Endodermal cell (in vitro differentiated cells): ENCODE results near the gene RNF150. TPM values are rescaled to one million over a fixed set of nuclear protein-coding genes. Genes with fewer than 3 reads are reported as not detected.

Experiments used
- DNase-seq: peaks from one replicate; pipeline ENCODE4 v3.0.0-alpha.2; 2017
- H3K27ac ChIP-seq: 2 replicates; pipeline ENCODE4 v1.5.1; 2013; ENCODE audit warnings: mild to moderate bottlenecking, low read depth, low read length, moderate library complexity
- H3K27me3 ChIP-seq: 2 replicates; pipeline ENCODE4 v1.6.1; 2013; ENCODE audit warnings: mild to moderate bottlenecking, low read length, moderate library complexity; ENCODE audit not compliant: insufficient read depth, control insufficient read depth, poor library complexity, severe bottlenecking
- H3K36me3 ChIP-seq: 2 replicates; pipeline ENCODE4 v1.7.0; 2013; ENCODE audit warnings: mild to moderate bottlenecking, low read length, moderate library complexity; ENCODE audit not compliant: control insufficient read depth, insufficient read depth
- H3K4me1 ChIP-seq: one replicate; pipeline ENCODE4 v1.7.0; 2013; ENCODE audit warnings: low read length; ENCODE audit not compliant: control insufficient read depth, insufficient read depth
- H3K4me3 ChIP-seq: 2 replicates; pipeline ENCODE4 v1.5.1; 2013; ENCODE audit warnings: mild to moderate bottlenecking, low read length, moderate library complexity
- H3K9ac ChIP-seq: 2 replicates; pipeline ENCODE4 v1.6.1; 2013; ENCODE audit warnings: mild to moderate bottlenecking, low read length, moderate library complexity; ENCODE audit not compliant: poor library complexity, severe bottlenecking; ENCODE audit errors: extremely low read depth
- H3K9me3 ChIP-seq: 2 replicates; pipeline ENCODE4 v1.6.1; 2013; ENCODE audit warnings: mild to moderate bottlenecking, low read length, moderate library complexity; ENCODE audit not compliant: control insufficient read depth
- H3K27ac Mint-ChIP-seq: 2 replicates; pipeline ENCODE4 v1.8.0; 2020; ENCODE audit warnings: mixed read lengths
- H3K27me3 Mint-ChIP-seq: 2 replicates; pipeline ENCODE4 v1.8.0; 2021; ENCODE audit warnings: mild to moderate bottlenecking, mixed read lengths; ENCODE audit not compliant: insufficient read depth
- H3K36me3 Mint-ChIP-seq: 2 replicates; pipeline ENCODE4 v1.8.0; 2020; ENCODE audit warnings: low read depth, mixed read lengths
- H3K4me1 Mint-ChIP-seq: 2 replicates; pipeline ENCODE4 v1.8.0; 2020; ENCODE audit warnings: mixed read lengths
- H3K4me3 Mint-ChIP-seq: 2 replicates; pipeline ENCODE4 v1.8.0; 2020; ENCODE audit warnings: mild to moderate bottlenecking, moderate library complexity, mixed read lengths
- H3K9me3 Mint-ChIP-seq: 2 replicates; pipeline ENCODE4 v1.8.0; 2020; ENCODE audit warnings: mild to moderate bottlenecking, mixed read lengths
- WGBS, 2 experiments: methylation state at CpG; one replicate each; pipeline versions ENCODE4 v1.1.5 to v1.1.7; 2013; ENCODE audit warnings: missing lambda C conversion rate in 2 of 2, mixed read lengths in 1 of 2; ENCODE audit not compliant: insufficient coverage in 1 of 2, insufficient read length in 1 of 2; 5-methylcytosine and 5-hydroxymethylcytosine counted together
- total RNA-seq, 2 donors: library from RNA; stranded (reverse); fragmentation: NEBNext Ultra II Directional in 1 of 2; extraction: Animal tissue kit (Norgen Biotek cat#: 25700) in 1 of 2; gene quantifications; 2 replicates in 1 of 2; 3 replicates in 1 of 2; pipeline ENCODE4 v1.2.1, GENCODE V29; 2021
- TF ChIP-seq, protein P1 (sequence below): fragments of 200-600 bp; sonication (generic); conservative IDR thresholded peaks from 2 replicates; pipeline ENCODE4 v1.5.0; 2021; ENCODE audit warnings: antibody characterized with exemption, mild to moderate bottlenecking

Gene RNF150
- total RNA-seq, 2 donors from 2014 or later: 8.2 to 10.4 TPM

DNA sequence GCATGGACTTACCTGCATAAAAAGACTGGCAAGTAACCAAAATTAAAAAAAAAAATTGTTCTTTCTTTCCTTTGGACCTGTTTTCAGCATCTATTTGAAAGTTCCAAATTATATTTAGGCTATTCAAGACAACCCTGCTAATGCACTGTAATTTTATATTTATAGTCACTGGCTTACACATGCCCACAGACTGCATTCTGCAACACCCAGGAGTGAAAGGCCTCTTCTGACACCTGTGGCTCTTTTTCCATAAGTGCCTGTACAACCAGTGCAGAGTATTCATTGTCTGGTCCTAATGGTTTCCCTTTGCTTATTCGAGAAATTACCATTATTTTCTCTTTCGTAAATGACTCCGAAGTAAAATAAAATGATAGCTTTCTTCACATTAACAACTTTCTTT lies 143.3 kb downstream of the RNF150 start:
- Histone ChIP-seq H3K36me3 (no peaks in the 10 kb centered on the region), H3K27me3 (no peaks in the 10 kb centered on the region), H3K4me3 (no peak overlapping the region), H3K9ac (no peak overlapping the region), H3K4me1 (no peaks in the 10 kb centered on the region), H3K9me3 (no peaks in the 10 kb centered on the region), H3K27ac (no peak overlapping the region)
- Mint-ChIP-seq H3K36me3 (no peaks in the 10 kb centered on the region), H3K27ac (no peak overlapping the region), H3K27me3 (no peaks in the 10 kb centered on the region), H3K4me1 (no peaks in the 10 kb centered on the region), H3K9me3 (no peaks in the 10 kb centered on the region), H3K4me3 (no peak overlapping the region)
- WGBS, 2 experiments: 88 to 100% methylated on average over 2 to 3 of the region's 3 CpGs
- DNase-seq: no peak
- TF ChIP-seq, protein P1, sequence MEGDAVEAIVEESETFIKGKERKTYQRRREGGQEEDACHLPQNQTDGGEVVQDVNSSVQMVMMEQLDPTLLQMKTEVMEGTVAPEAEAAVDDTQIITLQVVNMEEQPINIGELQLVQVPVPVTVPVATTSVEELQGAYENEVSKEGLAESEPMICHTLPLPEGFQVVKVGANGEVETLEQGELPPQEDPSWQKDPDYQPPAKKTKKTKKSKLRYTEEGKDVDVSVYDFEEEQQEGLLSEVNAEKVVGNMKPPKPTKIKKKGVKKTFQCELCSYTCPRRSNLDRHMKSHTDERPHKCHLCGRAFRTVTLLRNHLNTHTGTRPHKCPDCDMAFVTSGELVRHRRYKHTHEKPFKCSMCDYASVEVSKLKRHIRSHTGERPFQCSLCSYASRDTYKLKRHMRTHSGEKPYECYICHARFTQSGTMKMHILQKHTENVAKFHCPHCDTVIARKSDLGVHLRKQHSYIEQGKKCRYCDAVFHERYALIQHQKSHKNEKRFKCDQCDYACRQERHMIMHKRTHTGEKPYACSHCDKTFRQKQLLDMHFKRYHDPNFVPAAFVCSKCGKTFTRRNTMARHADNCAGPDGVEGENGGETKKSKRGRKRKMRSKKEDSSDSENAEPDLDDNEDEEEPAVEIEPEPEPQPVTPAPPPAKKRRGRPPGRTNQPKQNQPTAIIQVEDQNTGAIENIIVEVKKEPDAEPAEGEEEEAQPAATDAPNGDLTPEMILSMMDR: no peak

DNA sequence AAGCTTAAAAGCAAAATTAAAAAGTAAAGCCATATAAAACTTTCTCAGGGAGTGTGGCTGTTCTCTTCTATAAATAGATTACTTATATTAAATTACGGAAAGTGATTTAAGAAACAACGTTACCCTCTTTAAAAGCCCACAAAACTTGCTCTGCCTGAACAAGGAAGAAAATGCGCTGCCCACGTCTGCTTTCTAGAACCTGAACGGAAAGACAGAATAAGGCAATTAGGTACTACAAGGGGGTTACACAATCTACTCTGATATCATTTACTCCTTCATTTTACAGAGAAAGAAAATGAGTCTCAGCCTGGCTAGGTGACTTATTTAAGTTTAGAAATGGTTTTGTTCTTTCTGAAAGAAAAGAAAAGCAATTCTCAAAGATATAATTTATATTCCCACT lies 147.2 kb downstream of the RNF150 start:
- Histone ChIP-seq H3K27ac (no peak overlapping the region), H3K27me3 (no peaks in the 10 kb centered on the region), H3K36me3 (no peaks in the 10 kb centered on the region), H3K4me1 (no peaks in the 10 kb centered on the region), H3K9ac (no peak overlapping the region), H3K4me3 (no peak overlapping the region), H3K9me3 (no peaks in the 10 kb centered on the region)
- 96% methylated on average over 5 of the region's 5 CpGs; no CpG with 5 or more reads in 1 of the 2 experiments for WGBS, 2 experiments
- DNase-seq: no peak
- H3K27me3 Mint-ChIP-seq: no peaks in the 10 kb centered on the region
- H3K4me3 Mint-ChIP-seq: no peak overlapping the region
- H3K27ac Mint-ChIP-seq: no peak overlapping the region
- H3K9me3 Mint-ChIP-seq: no peaks in the 10 kb centered on the region
- TF ChIP-seq, protein P1: no peak
- H3K36me3 Mint-ChIP-seq: no peaks in the 10 kb centered on the region
- H3K4me1 Mint-ChIP-seq: no peaks in the 10 kb centered on the region

DNA sequence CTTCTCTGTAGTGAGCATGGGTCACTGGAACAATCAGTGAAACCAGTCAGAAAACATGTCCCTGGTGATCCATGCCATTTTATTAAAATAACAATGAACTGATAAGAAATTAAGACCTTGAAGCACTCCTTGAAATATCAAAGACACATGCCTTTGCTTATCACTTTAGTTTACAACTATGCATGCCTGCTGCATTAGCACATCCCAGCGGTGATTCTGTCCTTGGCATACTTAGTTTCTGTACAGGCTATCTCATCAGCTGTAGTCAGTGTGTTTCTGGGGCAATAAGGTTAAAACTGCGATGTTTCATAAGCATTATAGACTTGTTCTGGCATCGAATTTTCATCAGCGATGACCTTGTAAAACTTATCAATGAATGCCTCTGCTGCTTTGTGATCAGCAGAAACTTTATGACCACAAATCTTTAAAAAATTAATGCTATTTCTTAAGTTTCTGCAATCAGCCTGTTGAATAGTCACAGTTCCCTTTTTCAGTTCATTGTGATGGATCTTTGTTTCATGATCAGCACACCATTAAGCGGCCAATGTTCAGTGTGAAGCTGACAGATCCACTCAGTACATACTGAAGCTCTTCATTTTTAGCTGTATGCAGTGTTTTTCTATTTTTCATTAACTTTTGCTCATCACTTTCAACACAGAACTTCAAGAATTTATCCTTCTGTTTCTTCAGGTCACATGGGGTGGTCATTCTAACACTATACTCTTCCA lies 150.5 kb downstream of the RNF150 start:
- DNase-seq: no peak
- Mint-ChIP-seq H3K36me3 (no peaks in the 10 kb centered on the region), H3K4me1 (no peaks in the 10 kb centered on the region), H3K27ac (no peak overlapping the region), H3K4me3 (no peak overlapping the region), H3K9me3 (no peaks in the 10 kb centered on the region), H3K27me3 (no peaks in the 10 kb centered on the region)
- TF ChIP-seq, protein P1: no peak
- Histone ChIP-seq H3K9me3 (no peaks in the 10 kb centered on the region), H3K36me3 (no peaks in the 10 kb centered on the region), H3K27ac (no peak overlapping the region), H3K4me3 (no peak overlapping the region), H3K27me3 (no peaks in the 10 kb centered on the region), H3K4me1 (no peaks in the 10 kb centered on the region), H3K9ac (no peak overlapping the region)
- 89 to 95% methylated on average over 5 of the region's 5 CpGs for WGBS, 2 experiments
